Pancreas (tissue), 10 donors: ENCODE results near the gene HMCES. TPM values are rescaled to one million over a fixed set of nuclear protein-coding genes. Genes with fewer than 3 reads are reported as not detected.

Experiments
- ATAC-seq, 4 donors: fragments of 200-7000 bp; cut with Tn5 transposase; one replicate each; pipeline versions ENCODE4 v1.8.0 to v1.9.1; 2020; ENCODE audit warnings: mild to moderate bottlenecking in 4 of 4, moderate library complexity in 4 of 4
- DNase-seq, 6 donors: peaks; one replicate each; pipeline ENCODE4 v3.0.0-alpha.2; 2020
- FAIRE-seq: peaks from 2 replicates; lab custom pipeline; 2012; peaks lifted over from hg19 to GRCh38; lab: Jason Lieb, UNC
- H3K27ac ChIP-seq, 4 donors: fragments of 200-600 bp; sonication (generic); 1 replicate in 3 of 4; 2 replicates in 1 of 4; pipeline versions ENCODE4 v1.5.0 to v1.8.0; 2020
- H3K27me3 ChIP-seq, 4 donors: fragments of 200-600 bp; one replicate each; pipeline ENCODE4 v1.8.0; 2021
- H3K36me3 ChIP-seq, 3 donors: fragments of 200-600 bp; sonication (generic) in 1 of 3; one replicate each; pipeline versions ENCODE4 v1.5.0 to v1.8.0; 2020 to 2021
- H3K4me1 ChIP-seq, 3 donors: fragments of 200-600 bp; one replicate each; pipeline ENCODE4 v1.8.0; 2021
- H3K4me3 ChIP-seq, 4 donors: fragments of 200-600 bp; sonication (generic) in 2 of 4; one replicate each; pipeline versions ENCODE4 v1.5.0 to v1.8.0; 2020 to 2021
- H3K9me3 ChIP-seq, 4 donors: fragments of 200-600 bp; one replicate each; pipeline ENCODE4 v1.8.0; 2021
- CTCF ChIP-seq, 4 donors: fragments of 200-600 bp; sonication (generic) in 3 of 4; IDR thresholded peaks; one replicate each; pipeline versions ENCODE4 v1.5.0 to v1.8.0; 2021; ENCODE audit warnings: antibody characterized with exemption in 4 of 4
- WGBS, 2 donors: extraction: QIAGEN DNeasy Blood & Tissue Kit; methylation state at CpG; one replicate each; pipeline ENCODE4 v1.1.7; 2013; 5-methylcytosine and 5-hydroxymethylcytosine counted together
- intact Hi-C, 3 donors: fragments of 100-400 bp; cut with DNase I; formaldehyde crosslinking; loops; one replicate each; pipeline versions ENCODE4 v1.11.1 to v1.14.2; 2022
- polyA plus RNA-seq, 2 donors: library from polyadenylated mRNA; stranded (reverse); fragments of 200-250 nt; gene quantifications; one replicate each; pipeline ENCODE4 v1.2.3, GENCODE V29; 2013
- total RNA-seq, 6 donors: library from RNA; stranded (reverse); fragmentation: NEBNext Ultra II Directional in 4 of 6; extraction: Animal tissue kit (Norgen Biotek cat#: 25700) in 4 of 6; gene quantifications; one replicate each; pipeline versions ENCODE4 v1.2.1 to v1.2.4, GENCODE V29; 2021 to 2023
- donor health status: healthy with polysubstance abuse.
- donor health status: DM: no; HTN: no; CAD: no; lungs with moderate emphysema.
- donor health status: DM: no; HTN: no; CAD: no.
- donor health status: control.
- donor health status: control.
- donor health status: Bipolar disorder and iron deficiency.
- donor health status: DM: yes; HTN: yes; CAD: no.
- donor health status: DM: no; HTN: no; CAD: no.
- donor health status: DM: no; HTN: no; CAD: no.
- donor health status: DM: yes; HTN: yes; CAD: no.

HMCES gene
- total and polyA plus RNA-seq, 8 donors, result 8.0 to 22.5 (median 10.7) TPM

DNA sequence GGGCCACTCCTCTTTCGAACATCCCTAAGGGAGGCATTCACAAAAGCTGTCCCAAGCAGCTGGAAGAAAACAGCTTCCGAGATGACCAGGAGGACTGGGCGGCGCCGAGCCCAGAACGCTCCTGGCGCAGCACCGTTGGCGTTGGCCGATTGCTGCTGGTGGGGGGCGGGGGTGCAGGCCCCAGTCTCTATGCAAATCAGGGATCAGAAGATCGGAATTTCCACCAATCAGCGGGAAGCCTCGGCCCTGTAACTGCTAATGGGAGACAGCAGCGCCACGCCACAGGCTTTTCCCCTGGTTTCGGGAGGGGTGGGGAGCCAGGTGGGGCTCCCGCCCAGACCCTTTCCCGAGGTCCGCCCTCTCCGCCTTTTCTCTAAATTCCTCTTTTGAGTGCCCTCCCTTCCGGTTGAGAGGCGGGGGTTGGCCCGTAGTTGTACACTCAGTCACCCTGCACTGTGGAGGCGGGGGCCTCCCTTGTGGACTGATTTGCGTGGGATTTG is 27.0 kb downstream of the HMCES start:
- TF ChIP-seq CTCF (IDR thresholded peaks at IDR 0.05), result no peak
- Histone ChIP-seq H3K9me3 (no peaks in the 10 kb centered on the region), H3K4me3 (peak overlapping the region in 2 of 4 donors; percentile 26 to 29), H3K4me1 (peaks cover 0 to 5% (median 0%) of the 10 kb centered on the region in 3 donors), H3K27me3 (no peaks in the 10 kb centered on the region), H3K27ac (peak overlapping the region; percentile 39 to 76 (median 61)), H3K36me3 (peaks cover 0 to 13% (median 0%) of the 10 kb centered on the region in 3 donors)
- no peak for FAIRE-seq
- peak; percentile 81 to 89 (median 85) for DNase-seq
- ATAC-seq, result peak; percentile 87 to 92 (median 90)
- intact Hi-C loops, result no loop called here
- WGBS, 2 donors, result 24 to 51% methylated on average over 26 of the region's 26 CpGs

DNA sequence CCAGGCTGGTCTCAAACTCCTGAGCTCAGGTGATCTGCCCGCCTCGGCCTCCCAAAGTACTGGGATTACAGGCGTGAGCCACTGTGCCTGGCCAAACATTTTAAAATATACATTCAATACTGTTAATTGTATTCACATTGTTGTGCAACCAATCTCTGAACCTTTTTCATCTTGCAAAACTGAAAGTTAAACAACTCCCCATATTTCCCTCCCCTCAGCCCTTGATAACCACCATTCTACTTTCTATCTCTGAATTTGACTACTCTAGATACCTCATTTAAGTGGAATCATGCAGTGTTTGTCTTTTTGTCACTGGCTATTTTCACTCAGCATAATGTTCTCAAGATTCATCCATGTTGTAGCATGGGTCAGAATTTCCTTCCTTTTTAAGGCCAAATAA is 30.0 kb downstream of the HMCES start:
- no peak for DNase-seq
- intact Hi-C loops, result no loop called here
- no peak for ATAC-seq
- H3K36me3 ChIP-seq, result no peaks in the 10 kb centered on the region
- no peak overlapping the region for H3K4me3 ChIP-seq
- TF ChIP-seq CTCF (IDR thresholded peaks at IDR 0.05), result no peak
- H3K27ac ChIP-seq, result no peak overlapping the region
- WGBS, 2 donors, result 97 to 100% methylated on average over 3 of the region's 3 CpGs
- peaks cover 0 to 5% (median 0%) of the 10 kb centered on the region in 3 donors for H3K4me1 ChIP-seq
- FAIRE-seq, result no peak
- no peaks in the 10 kb centered on the region for H3K27me3 ChIP-seq
- no peaks in the 10 kb centered on the region for H3K9me3 ChIP-seq

GRCh38 chr3:129310111-129311011 is 31.7 kb downstream of the HMCES start:
- TF ChIP-seq CTCF (IDR thresholded peaks at IDR 0.05), result no peak
- FAIRE-seq, result no peak
- H3K27ac ChIP-seq, result peak overlapping the region in 1 of 4 donors; percentile 44
- H3K27me3 ChIP-seq, result no peaks in the 10 kb centered on the region
- peak in 1 of 4 donors; percentile 11 for ATAC-seq
- intact Hi-C loops, result no loop called here
- H3K36me3 ChIP-seq, result no peaks in the 10 kb centered on the region
- no peak overlapping the region for H3K4me3 ChIP-seq
- no peaks in the 10 kb centered on the region for H3K9me3 ChIP-seq
- no peak for DNase-seq
- WGBS, 2 donors, result 63 to 73% methylated on average over 7 of the region's 7 CpGs
- peaks cover 0 to 7% (median 0%) of the 10 kb centered on the region in 3 donors for H3K4me1 ChIP-seq

- no peaks in the 10 kb centered on the region for H3K36me3 ChIP-seq
- no peak for TF ChIP-seq CTCF (IDR thresholded peaks at IDR 0.05)
- no peak overlapping the region for H3K27ac ChIP-seq
- ATAC-seq, result no peak
- H3K27me3 ChIP-seq, result no peaks in the 10 kb centered on the region
- WGBS, 2 donors, result 91 to 98% methylated on average over 3 of the region's 3 CpGs
- DNase-seq, result no peak
- no peaks in the 10 kb centered on the region for H3K9me3 ChIP-seq
- FAIRE-seq, result no peak
- H3K4me1 ChIP-seq, result peaks cover 0 to 7% (median 0%) of the 10 kb centered on the region in 3 donors
- H3K4me3 ChIP-seq, result no peak overlapping the region
- intact Hi-C loops, result no loop called here
Measured at GRCh38 chr3:129311054-129311902, 32.6 kb downstream of the HMCES start.
